GM10847 (cell line): Measurements from ENCODE around the gene CLDN22.

Experiments
- POLR2A ChIP-seq: IDR thresholded peaks from 2 replicates; pipeline ENCODE4 v1.6.1; 2011; ENCODE audit not compliant: insufficient read length; ENCODE audit errors: extremely low read depth

The CLDN22 gene

DNA sequence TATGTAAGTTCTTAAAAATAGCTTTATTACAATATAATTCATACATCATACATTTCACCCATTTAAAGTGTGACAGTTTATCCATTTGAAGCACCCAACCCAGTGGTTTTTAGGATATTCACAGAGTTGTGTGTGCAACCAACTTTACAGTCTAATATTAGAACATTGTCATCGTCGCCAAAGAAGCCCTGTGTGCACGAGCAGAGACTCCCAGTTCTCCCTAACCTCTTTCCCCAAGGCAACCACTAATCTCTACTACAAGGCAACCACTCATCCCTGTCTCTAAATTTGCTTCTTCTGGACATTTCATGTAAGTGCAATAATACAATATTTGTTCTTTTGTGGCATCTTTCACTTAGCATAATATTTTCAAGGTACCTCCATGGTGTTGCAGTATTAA lies 47.7 kb downstream of the CLDN22 start:
- no peak for TF ChIP-seq POLR2A

DNA sequence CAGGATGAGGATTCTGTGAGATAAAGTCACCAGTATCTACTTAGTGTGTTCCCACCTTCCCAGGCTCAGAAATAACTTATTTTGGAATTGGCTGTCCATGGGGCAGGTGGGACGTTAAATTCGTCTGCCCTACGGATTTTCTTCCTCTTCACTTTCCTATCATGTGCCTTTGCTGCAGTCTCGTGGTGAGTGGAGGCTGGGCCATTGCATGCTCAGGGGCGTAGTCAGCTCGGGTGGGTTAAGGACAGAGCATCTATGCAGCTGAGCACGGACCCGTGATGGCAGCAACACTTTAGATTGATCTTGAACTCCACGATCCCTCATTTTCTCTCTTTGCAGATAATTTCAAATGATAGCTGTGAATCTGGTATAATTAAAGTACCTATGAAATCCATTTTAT lies 51.5 kb downstream of the CLDN22 start:
- TF ChIP-seq POLR2A, result no peak
